MCF 10A (cell line): ENCODE measurements around the gene IL4. TPM values are rescaled to one million over a fixed set of nuclear protein-coding genes. Genes with fewer than 3 reads are reported as not detected.

ENCODE experiments used
- BruUV-seq: library from RNA; stranded (reverse); fragments of 400-500 nt; replicated peaks from 2 replicates; lab custom pipeline; 2021; lab: Mats Ljungman, UMichigan
- CTCF ChIA-PET: fragments of 300-600 bp; sonication (Branson Sonifier 250); formaldehyde crosslinking; extraction: SDS; loops from one replicate; lab custom pipeline; 2021; ENCODE audit warnings: antibody characterized with exemption, inconsistent platforms; lab: Yijun Ruan, JAX
- POLR2A ChIA-PET: fragments of 300-600, 350-650 bp; sonication (Branson Sonifier 250); formaldehyde crosslinking; extraction: SDS; loops from one replicate; lab custom pipeline; 2020; ENCODE audit warnings: antibody characterized with exemption, inconsistent platforms; lab: Yijun Ruan, JAX
- DNase-seq: peaks from one replicate; pipeline ENCODE4 v3.0.0-alpha.2; 2018; ENCODE audit not compliant: unreplicated experiment
- H3K27ac Mint-ChIP-seq: one replicate; pipeline ENCODE4 v1.8.0; 2022; ENCODE audit warnings: mild to moderate bottlenecking, low read depth, mixed read lengths; ENCODE audit not compliant: unreplicated experiment
- H3K27me3 Mint-ChIP-seq: one replicate; pipeline ENCODE4 v1.8.0; 2022; ENCODE audit warnings: mixed read lengths; ENCODE audit not compliant: insufficient read depth, unreplicated experiment
- H3K36me3 Mint-ChIP-seq: one replicate; pipeline ENCODE4 v1.8.0; 2022; ENCODE audit warnings: mild to moderate bottlenecking, moderate library complexity, mixed read lengths; ENCODE audit not compliant: insufficient read depth, unreplicated experiment
- H3K4me1 Mint-ChIP-seq: one replicate; pipeline ENCODE4 v1.8.0; 2022; ENCODE audit warnings: mixed read lengths; ENCODE audit not compliant: insufficient read depth, unreplicated experiment
- H3K4me3 Mint-ChIP-seq: one replicate; pipeline ENCODE4 v1.8.0; 2022; ENCODE audit warnings: mild to moderate bottlenecking, moderate library complexity, mixed read lengths; ENCODE audit not compliant: unreplicated experiment
- H3K9me3 Mint-ChIP-seq: one replicate; pipeline ENCODE4 v1.8.0; 2022; ENCODE audit warnings: mixed read lengths; ENCODE audit not compliant: unreplicated experiment
- intact Hi-C: fragments of 100-400 bp; cut with micrococcal nuclease; formaldehyde crosslinking; loops from 2 replicates; pipeline ENCODE4 v1.14.1; 2022
- total RNA-seq: library from RNA; stranded (reverse); gene quantifications from 2 replicates; pipeline ENCODE4 v1.2.3, GENCODE V29; 2022
- TF ChIP-seq, protein P1 (sequence below): fragments of 200-600 bp; IDR thresholded peaks from one replicate; pipeline ENCODE4 v1.8.0; 2022; ENCODE audit warnings: antibody characterized with exemption, mild to moderate bottlenecking; ENCODE audit not compliant: unreplicated experiment

The IL4 gene
- total RNA-seq, 1 experiment from 2014 or later, result not detected

DNA sequence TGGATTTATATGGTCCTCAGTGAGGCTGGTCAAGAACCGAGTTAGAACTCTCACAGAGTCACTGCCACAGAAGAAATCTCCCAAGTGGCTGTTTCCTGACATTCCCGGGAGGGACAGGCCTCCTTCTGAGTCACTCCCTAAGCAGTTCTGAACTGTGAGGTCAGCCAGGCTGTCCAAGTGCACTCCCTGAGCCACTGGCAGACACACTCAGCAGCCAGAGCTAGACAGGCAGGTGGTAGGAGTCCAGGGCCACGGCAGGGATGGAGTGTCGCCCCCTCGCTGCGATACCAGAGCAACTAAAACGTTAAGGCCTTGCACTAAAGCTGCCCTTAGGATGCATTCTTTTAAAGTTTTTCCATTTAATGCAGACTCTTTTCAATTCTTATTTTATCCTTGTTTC lies 3.4 kb downstream of the IL4 start:
- Mint-ChIP-seq H3K4me3 (no peak overlapping the region), H3K4me1 (peaks cover 43% of the 10 kb centered on the region), H3K9me3 (no peaks in the 10 kb centered on the region), H3K27ac (peak overlapping the region; percentile 8), H3K27me3 (no peaks in the 10 kb centered on the region), H3K36me3 (no peaks in the 10 kb centered on the region)
- intact Hi-C loops, result loop anchor here (1.0 kb wide), 1 partner anchor 24 kb away; no protein-coding TSS in a partner anchor
- CTCF ChIA-PET, result interaction anchor here (0.6 to 2.4 kb wide), 13 partner anchors 9 to 235 kb away, joined by 3 to 6 read pairs (median 3); no protein-coding TSS in a partner anchor
- DNase-seq, result peak; percentile 94
- BruUV-seq, result no TSS peak
- POLR2A ChIA-PET, result interaction anchor here (0.6 to 1.6 kb wide), 11 partner anchors 9 to 189 kb away, joined by 3 to 6 read pairs (median 3); partner anchors contain the start of genes GDF9, KIF3A and UQCRQ
- TF ChIP-seq, protein P1, sequence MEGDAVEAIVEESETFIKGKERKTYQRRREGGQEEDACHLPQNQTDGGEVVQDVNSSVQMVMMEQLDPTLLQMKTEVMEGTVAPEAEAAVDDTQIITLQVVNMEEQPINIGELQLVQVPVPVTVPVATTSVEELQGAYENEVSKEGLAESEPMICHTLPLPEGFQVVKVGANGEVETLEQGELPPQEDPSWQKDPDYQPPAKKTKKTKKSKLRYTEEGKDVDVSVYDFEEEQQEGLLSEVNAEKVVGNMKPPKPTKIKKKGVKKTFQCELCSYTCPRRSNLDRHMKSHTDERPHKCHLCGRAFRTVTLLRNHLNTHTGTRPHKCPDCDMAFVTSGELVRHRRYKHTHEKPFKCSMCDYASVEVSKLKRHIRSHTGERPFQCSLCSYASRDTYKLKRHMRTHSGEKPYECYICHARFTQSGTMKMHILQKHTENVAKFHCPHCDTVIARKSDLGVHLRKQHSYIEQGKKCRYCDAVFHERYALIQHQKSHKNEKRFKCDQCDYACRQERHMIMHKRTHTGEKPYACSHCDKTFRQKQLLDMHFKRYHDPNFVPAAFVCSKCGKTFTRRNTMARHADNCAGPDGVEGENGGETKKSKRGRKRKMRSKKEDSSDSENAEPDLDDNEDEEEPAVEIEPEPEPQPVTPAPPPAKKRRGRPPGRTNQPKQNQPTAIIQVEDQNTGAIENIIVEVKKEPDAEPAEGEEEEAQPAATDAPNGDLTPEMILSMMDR, result peak; percentile 62

DNA sequence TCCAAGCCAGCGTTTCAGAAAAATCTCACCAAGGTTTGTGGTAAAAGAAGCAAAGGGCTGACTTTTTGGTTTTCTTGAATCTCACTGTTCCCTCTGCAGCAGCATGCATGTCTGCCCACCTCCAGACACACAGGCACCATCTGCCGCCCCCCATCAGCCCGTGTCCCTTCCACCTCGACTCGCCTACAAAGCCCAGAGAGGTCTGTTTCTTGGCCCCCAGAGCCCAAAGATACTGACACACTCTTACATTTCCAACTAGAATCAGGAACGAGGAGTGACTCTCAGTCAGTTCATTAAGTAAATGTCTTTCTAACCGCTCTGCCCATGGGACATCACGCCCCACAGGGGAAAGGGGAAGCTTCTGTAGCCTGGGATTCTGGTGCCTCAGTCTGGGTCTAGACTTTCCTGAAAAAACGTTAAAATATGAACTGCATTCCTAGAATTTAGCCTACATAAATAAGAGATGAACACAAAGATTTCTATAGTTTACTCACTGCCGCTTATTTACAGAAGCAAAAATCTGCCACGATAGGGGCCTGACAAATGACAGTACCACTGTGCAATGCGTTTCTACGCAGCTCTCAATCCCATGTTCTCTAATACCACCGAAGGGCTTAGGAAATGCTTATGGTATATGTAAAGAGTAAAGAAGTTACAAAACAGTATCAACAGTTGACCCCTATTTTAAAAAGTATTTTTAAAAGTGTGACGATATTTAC lies 4.1 kb downstream of the IL4 start:
- Mint-ChIP-seq H3K4me1 (peaks cover 43% of the 10 kb centered on the region), H3K4me3 (no peak overlapping the region), H3K27ac (no peak overlapping the region), H3K27me3 (no peaks in the 10 kb centered on the region), H3K36me3 (no peaks in the 10 kb centered on the region), H3K9me3 (no peaks in the 10 kb centered on the region)
- TF ChIP-seq, protein P1, result no peak
- ChIA-PET CTCF (interaction anchor here (0.6 to 2.4 kb wide), 7 partner anchors 18 to 151 kb away, joined by 3 to 6 read pairs (median 3); no protein-coding TSS in a partner anchor), POLR2A (interaction anchor here (0.6 to 1.6 kb wide), 10 partner anchors 10 to 189 kb away, joined by 3 to 6 read pairs (median 3); partner anchors contain the start of genes GDF9 and UQCRQ)
- DNase-seq, result no peak
- BruUV-seq, result no TSS peak
- intact Hi-C loops, result loop anchor here (1.0 kb wide), 1 partner anchor 25 kb away; no protein-coding TSS in a partner anchor

DNA sequence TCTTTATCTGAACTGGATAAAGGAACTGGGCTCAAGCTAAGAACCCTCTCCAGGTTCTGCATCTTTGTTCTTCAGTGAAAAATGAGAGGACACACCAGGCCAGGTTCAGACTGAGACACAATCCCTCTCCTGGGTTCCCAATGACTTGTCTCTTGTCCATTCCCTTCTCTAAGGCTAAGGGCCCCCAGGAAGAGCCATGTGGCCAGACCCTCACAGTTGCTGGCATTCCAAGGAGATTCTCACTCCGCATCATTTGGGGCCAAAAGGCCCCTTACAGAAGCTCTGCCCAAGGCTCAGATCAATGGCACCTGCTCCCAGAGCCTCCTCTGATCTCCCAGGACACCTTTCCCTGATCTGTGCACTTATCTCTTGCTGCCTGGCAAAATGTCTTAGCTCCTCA lies 4.9 kb downstream of the IL4 start:
- Mint-ChIP-seq H3K9me3 (no peaks in the 10 kb centered on the region), H3K4me3 (no peak overlapping the region), H3K36me3 (no peaks in the 10 kb centered on the region), H3K27ac (no peak overlapping the region), H3K27me3 (no peaks in the 10 kb centered on the region), H3K4me1 (peaks cover 42% of the 10 kb centered on the region)
- CTCF ChIA-PET, result interaction anchor here (0.6 to 1.4 kb wide), 5 partner anchors 18 to 151 kb away, joined by 3 to 4 read pairs (median 3); partner anchors contain the start of gene IL13
- no TSS peak for BruUV-seq
- TF ChIP-seq, protein P1, result no peak
- no peak for DNase-seq
- POLR2A ChIA-PET, result no interaction called here
- intact Hi-C loops, result no loop called here

DNA sequence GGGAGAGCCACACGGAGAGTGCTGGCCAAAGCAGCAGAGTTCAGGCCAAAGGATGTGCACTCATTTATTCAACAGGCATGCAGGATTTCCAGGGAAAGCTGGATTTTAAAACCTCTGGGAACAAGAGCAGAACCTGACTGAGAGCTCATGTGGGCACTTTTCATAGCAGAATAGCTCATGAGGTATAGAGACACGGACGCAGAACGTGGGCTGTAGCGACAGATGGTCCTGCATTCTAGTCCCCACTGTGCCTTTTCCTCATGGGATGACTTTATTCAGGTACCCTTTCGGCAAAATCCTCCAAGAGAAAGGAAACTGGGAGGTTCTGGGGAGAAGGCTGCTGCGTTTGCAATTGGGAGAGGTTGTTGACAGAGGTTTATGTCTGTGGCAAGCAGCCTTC lies 5.4 kb downstream of the IL4 start:
- TF ChIP-seq, protein P1, result no peak
- no peak overlapping the region for H3K27ac Mint-ChIP-seq
- peaks cover 38% of the 10 kb centered on the region for H3K4me1 Mint-ChIP-seq
- H3K4me3 Mint-ChIP-seq, result no peak overlapping the region
- no TSS peak for BruUV-seq
- no peaks in the 10 kb centered on the region for H3K36me3 Mint-ChIP-seq
- ChIA-PET POLR2A (no interaction called here), CTCF (interaction anchor here (0.7 to 1.4 kb wide), 4 partner anchors 21 to 151 kb away, joined by 3 to 4 read pairs (median 4); partner anchors contain the start of gene IL13)
- no peaks in the 10 kb centered on the region for H3K27me3 Mint-ChIP-seq
- H3K9me3 Mint-ChIP-seq, result no peaks in the 10 kb centered on the region
- intact Hi-C loops, result no loop called here
- no peak for DNase-seq
